K562 (cell line): Measurements from ENCODE around the gene SERPIND1. TPM values are rescaled to one million over a fixed set of nuclear protein-coding genes. Genes with fewer than 3 reads are reported as not detected.
A peak's percentile ranks its signal among the peaks of the same experiment; 100 is the strongest.

ENCODE experiments used
- BHLHE40 ChIP-seq: IDR thresholded peaks from 2 replicates; pipeline ENCODE4 v1.6.1; 2011; ENCODE audit warnings: low read length, improper control_type of control experiment
- E2F8 ChIP-seq: fragments of 450-650 bp; IDR thresholded peaks from 2 replicates; pipeline ENCODE4 v1.7.1; 2018; ENCODE audit warnings: mild to moderate bottlenecking, low read depth; ENCODE audit not compliant: partially characterized antibody
- KDM4B ChIP-seq, 2 experiments: fragments of 450-650 bp in 1 of 2; sonication (generic) in 1 of 2; IDR thresholded peaks; 2 replicates each; pipeline ENCODE4 v1.6.1; 2016 to 2017; ENCODE audit warnings: borderline replicate concordance in 2 of 2, antibody characterized with exemption in 1 of 2, low read depth in 1 of 2, mild to moderate bottlenecking in 1 of 2
- MED1 ChIP-seq: sonication (generic); formaldehyde crosslinking; IDR thresholded peaks from 2 replicates; pipeline ENCODE4 v1.8.1; 2023; ENCODE audit warnings: missing genetic modification reagents, borderline replicate concordance
- POLR2A ChIP-seq: fragments of 450-650 bp; conservative IDR thresholded peaks from 2 replicates; pipeline ENCODE4 v1.6.1; 2016
- RREB1 ChIP-seq: fragments of 250-450 bp; sonication (Bioruptor Pico); IDR thresholded peaks from 2 replicates; pipeline ENCODE4 v1.4.0; 2020
- SMAD3 ChIP-seq: fragments of 450-650 bp; formaldehyde crosslinking; conservative IDR thresholded peaks from 2 replicates; pipeline ENCODE4 v1.4.0; 2020; ENCODE audit warnings: mild to moderate bottlenecking
- SUPT5H ChIP-seq: fragments of 450-650 bp; IDR thresholded peaks from 2 replicates; pipeline ENCODE4 v1.6.1; 2016
- ZBTB40 ChIP-seq, 2 experiments: fragments of 450-650 bp in 1 of 2; sonication (generic) in 1 of 2; formaldehyde crosslinking in 1 of 2; IDR thresholded peaks; 2 replicates each; pipeline versions ENCODE4 v1.7.1 to v1.9.0; 2016 to 2022; ENCODE audit warnings: inconsistent platforms in 1 of 2, mild to moderate bottlenecking in 1 of 2, missing genetic modification reagents in 1 of 2
- ZNF133 ChIP-seq: fragments of 250-450 bp; sonication (Bioruptor Pico); IDR thresholded peaks from 2 replicates; pipeline ENCODE4 v1.4.0; 2020; ENCODE audit warnings: mild to moderate bottlenecking
- ZNF140 ChIP-seq: fragments of 250-450 bp; sonication (Bioruptor Pico); IDR thresholded peaks from 2 replicates; pipeline ENCODE4 v1.8.0; 2021; ENCODE audit warnings: moderate library complexity, mild to moderate bottlenecking, inconsistent platforms
- polyA plus RNA-seq, 8 experiments: library from polyadenylated mRNA; depleted of rRNA in 4 of 8; stranded (reverse) in 5 of 8; unstranded in 3 of 8; fragments of >200 nt; fragmentation: Nextera tagmentation in 2 of 8; fragmentation: Illumina TruSeq in 1 of 8; extraction: Ambion mirVana in 2 of 8; extraction: Trizol in 1 of 8; gene quantifications; 2 replicates each; pipeline versions ENCODE4 v1.2.1 to v1.2.3, GENCODE V29; 2011 to 2014; ENCODE audit warnings: inconsistent platforms in 1 of 8, missing spikeins in 1 of 8
- total RNA-seq, 7 experiments: library from RNA; depleted of rRNA in 6 of 7; stranded (reverse); fragments of >200 nt in 6 of 7; fragmentation: Illumina TruSeq in 2 of 7; extraction: Trizol in 2 of 7; gene quantifications; 2 replicates each; pipeline versions ENCODE4 v1.2.1 to v1.2.3, GENCODE V29; 2011 to 2021; ENCODE audit warnings: low replicate concordance in 1 of 7

SERPIND1 gene
- total and polyA plus RNA-seq, 9 of the 15 experiments (the other 6 are each of a cell fraction or from before 2014, with no cell fraction given): 0.04 to 0.11 (median 0.09) TPM; not detected in 6

- TF ChIP-seq RREB1 (CRISPR knock-in tag) (no peak), MED1 (CRISPR knock-in tag) (peak; percentile 75; the same call in 1 of the 2 replicates), SMAD3 (no peak), KDM4B (IDR thresholded peaks at IDR 0.05; ENCODE audit: borderline replicate concordance in 2 of 2, low read depth in 1 of 2) (no peak), ZBTB40 (IDR thresholded peaks at IDR 0.05) (no peak), ZBTB40 (CRISPR knock-in tag; IDR thresholded peaks at IDR 0.05) (no peak), ZNF140 (CRISPR knock-in tag) (no peak), POLR2A (no peak), BHLHE40 (no peak), ZNF133 (no peak), SUPT5H (no peak), E2F8 (no peak)
These were observed 25.1 kb downstream of the SERPIND1 start (continued) for GRCh38 chr22:20798974-20799373.
